Naive thymus-derived CD8-positive, alpha-beta T cell (primary cell): ENCODE data around the gene SKI. TPM values are rescaled to one million over a fixed set of nuclear protein-coding genes. Genes with fewer than 3 reads are reported as not detected.

Source experiments
- ATAC-seq, 2 donors: fragments of 150-1000 bp; cut with Tn5 transposase in 1 of 2; sonication (Bioruptor Pico), chemical (Tn5 transposase) in 1 of 2; 1 replicate in 1 of 2; 2 replicates in 1 of 2; pipeline ENCODE4 v1.10.0; 2021; ENCODE audit warnings: mild to moderate bottlenecking in 2 of 2, moderate library complexity in 2 of 2
- POLR2A ChIA-PET: fragments of 350-600 bp; sonication (Branson Sonifier 250); formaldehyde crosslinking; loops from one replicate; lab custom pipeline; 2021; ENCODE audit warnings: antibody characterized with exemption; lab: Charles Lee
- DNase-seq, 10 donors: peaks; one replicate each; pipeline versions ENCODE4 v3.0.0 to v3.0.0-alpha.2; 2020 to 2022
- H3K27ac Mint-ChIP-seq, 10 donors: one replicate each; pipeline ENCODE4 v1.8.0; 2020 to 2022; ENCODE audit warnings: mild to moderate bottlenecking in 10 of 10, mixed read lengths in 10 of 10, moderate library complexity in 4 of 10, inconsistent platforms in 1 of 10
- H3K27me3 Mint-ChIP-seq, 5 donors: one replicate each; pipeline ENCODE4 v1.8.0; 2021 to 2022; ENCODE audit warnings: mixed read lengths in 5 of 5
- H3K36me3 Mint-ChIP-seq, 3 donors: one replicate each; pipeline ENCODE4 v1.8.0; 2020 to 2022; ENCODE audit warnings: mixed read lengths in 3 of 3, mild to moderate bottlenecking in 2 of 3, inconsistent platforms in 1 of 3
- H3K4me1 Mint-ChIP-seq, 4 donors: one replicate each; pipeline ENCODE4 v1.8.0; 2021 to 2022; ENCODE audit warnings: mixed read lengths in 4 of 4
- H3K4me3 Mint-ChIP-seq, 10 donors: one replicate each; pipeline ENCODE4 v1.8.0; 2020 to 2022; ENCODE audit warnings: mild to moderate bottlenecking in 10 of 10, mixed read lengths in 10 of 10, moderate library complexity in 6 of 10, inconsistent platforms in 1 of 10
- H3K9me3 Mint-ChIP-seq, 9 donors: one replicate each; pipeline ENCODE4 v1.8.0; 2020 to 2022; ENCODE audit warnings: mixed read lengths in 9 of 9, mild to moderate bottlenecking in 3 of 9, inconsistent platforms in 1 of 9, moderate library complexity in 1 of 9
- polyA plus RNA-seq, 3 donors: library from polyadenylated mRNA; unstranded; fragments of 300-500 nt; fragmentation: Illumina TruSeq; gene quantifications; one replicate each; pipeline ENCODE4 v1.2.3, GENCODE V29; 2021
- total RNA-seq, 8 experiments: library from RNA in 2 of 8; stranded (reverse) in 2 of 8; gene quantifications; one replicate each; pipeline ENCODE4 v1.2.3 and lab custom pipeline; 2021 to 2026

SKI gene
- total and polyA plus RNA-seq, 5 experiments from 2014 or later = 0.30 to 105 (median 0.80) TPM

GRCh38 chr1:2233997-2234761 lies 6.1 kb downstream of the SKI start:
- DNase-seq (peak; percentile 49 to 89 (median 73)), ATAC-seq (peak; percentile 60 to 61)
- peak overlapping the region; percentile 97 to 99 (median 98) for H3K27ac Mint-ChIP-seq
- H3K36me3 Mint-ChIP-seq = peaks cover 0 to 8% (median 0%) of the 10 kb centered on the region in 3 donors
- POLR2A ChIA-PET = interaction anchor here (0.8 to 20.9 kb wide), 15 partner anchors 17 to 311 kb away, joined by 3 to 388 read pairs (median 5); partner anchors contain the start of genes FAAP20, PANK4 and RER1
- no peaks in the 10 kb centered on the region for H3K27me3 Mint-ChIP-seq
- H3K4me3 Mint-ChIP-seq = peak overlapping the region; percentile 87 to 100 (median 93)
- no peaks in the 10 kb centered on the region for H3K9me3 Mint-ChIP-seq
- H3K4me1 Mint-ChIP-seq = peaks cover 36 to 83% (median 79%) of the 10 kb centered on the region in 4 donors

- peak; percentile 5 to 11 for ATAC-seq
- H3K27ac Mint-ChIP-seq = peak overlapping the region; percentile 97 to 99 (median 98)
- no peaks in the 10 kb centered on the region for H3K9me3 Mint-ChIP-seq
- H3K27me3 Mint-ChIP-seq = no peaks in the 10 kb centered on the region
- peak in 1 of 10 donors; percentile 17 for DNase-seq
- H3K4me3 Mint-ChIP-seq = peak overlapping the region; percentile 87 to 100 (median 93)
- POLR2A ChIA-PET = interaction anchor here (0.9 to 20.9 kb wide), 14 partner anchors 17 to 311 kb away, joined by 3 to 388 read pairs (median 6); partner anchors contain the start of genes FAAP20, PANK4 and RER1
- peaks cover 37 to 87% (median 83%) of the 10 kb centered on the region in 4 donors for H3K4me1 Mint-ChIP-seq
- H3K36me3 Mint-ChIP-seq = peaks cover 0 to 8% (median 0%) of the 10 kb centered on the region in 3 donors
Observed at GRCh38 chr1:2234762-2235113, 6.6 kb downstream of the SKI start.

GRCh38 chr1:2235300-2235998 lies 7.3 kb downstream of the SKI start:
- H3K36me3 Mint-ChIP-seq = peaks cover 0 to 12% (median under 1%) of the 10 kb centered on the region in 3 donors
- H3K9me3 Mint-ChIP-seq = no peaks in the 10 kb centered on the region
- H3K27ac Mint-ChIP-seq = peak overlapping the region; percentile 92 to 99 (median 98)
- ATAC-seq (no peak), DNase-seq (peak in 1 of 10 donors; percentile 5)
- peaks cover 45 to 94% (median 89%) of the 10 kb centered on the region in 4 donors for H3K4me1 Mint-ChIP-seq
- peak overlapping the region; percentile 44 to 100 (median 88) for H3K4me3 Mint-ChIP-seq
- peaks cover 0 to 1% (median 0%) of the 10 kb centered on the region in 5 donors for H3K27me3 Mint-ChIP-seq
- POLR2A ChIA-PET = interaction anchor here (0.9 to 20.9 kb wide), 10 partner anchors 16 to 291 kb away, joined by 3 to 388 read pairs (median 12); partner anchors contain the start of genes FAAP20 and PANK4

- Mint-ChIP-seq H3K27ac (peak overlapping the region; percentile 90 to 99 (median 98)), H3K4me3 (peak overlapping the region; percentile 69 to 98 (median 80)), H3K4me1 (peaks cover 37 to 94% (median 88%) of the 10 kb centered on the region in 4 donors), H3K27me3 (peaks cover 0 to 1% (median 0%) of the 10 kb centered on the region in 5 donors), H3K9me3 (no peaks in the 10 kb centered on the region), H3K36me3 (peaks cover 0 to 18% (median 12%) of the 10 kb centered on the region in 3 donors)
- POLR2A ChIA-PET = interaction anchor here (0.6 to 20.9 kb wide), 9 partner anchors 8 to 79 kb away, joined by 3 to 388 read pairs (median 5); no protein-coding TSS in a partner anchor
- peak in 9 of 10 donors; percentile 37 to 85 (median 63) for DNase-seq
- ATAC-seq = peak; percentile 33 to 34
Observed at GRCh38 chr1:2236695-2237677, 8.9 kb downstream of the SKI start.

- H3K27ac Mint-ChIP-seq = peak overlapping the region; percentile 90 to 99 (median 98)
- DNase-seq = peak in 2 of 10 donors; percentile 8 to 54
- peaks cover 0 to 20% (median 16%) of the 10 kb centered on the region in 3 donors for H3K36me3 Mint-ChIP-seq
- no peak for ATAC-seq
- H3K27me3 Mint-ChIP-seq = peaks cover 0 to 1% (median 0%) of the 10 kb centered on the region in 5 donors
- peaks cover 35 to 95% (median 88%) of the 10 kb centered on the region in 4 donors for H3K4me1 Mint-ChIP-seq
- no peaks in the 10 kb centered on the region for H3K9me3 Mint-ChIP-seq
- peak overlapping the region; percentile 69 to 98 (median 80) for H3K4me3 Mint-ChIP-seq
- POLR2A ChIA-PET = interaction anchor here (1.5 to 20.9 kb wide), 4 partner anchors 9 to 63 kb away, joined by 5 to 388 read pairs (median 7); no protein-coding TSS in a partner anchor
Observed at GRCh38 chr1:2237773-2238172, 9.7 kb downstream of the SKI start.

- ATAC-seq = no peak
- Mint-ChIP-seq H3K4me1 (peaks cover 38 to 96% (median 88%) of the 10 kb centered on the region in 4 donors), H3K9me3 (no peaks in the 10 kb centered on the region), H3K36me3 (peaks cover 0 to 23% (median 17%) of the 10 kb centered on the region in 3 donors), H3K27me3 (peaks cover 0 to 1% (median 0%) of the 10 kb centered on the region in 5 donors), H3K27ac (peak overlapping the region in 6 of 10 donors; percentile 14 to 90 (median 87)), H3K4me3 (peak overlapping the region in 7 of 10 donors; percentile 46 to 98 (median 62))
- POLR2A ChIA-PET = interaction anchor here (0.6 to 20.9 kb wide), 6 partner anchors 9 to 63 kb away, joined by 4 to 388 read pairs (median 6); no protein-coding TSS in a partner anchor
- peak in 2 of 10 donors; percentile 6 to 15 for DNase-seq
Observed at GRCh38 chr1:2238361-2239012, 10.4 kb downstream of the SKI start.

GRCh38 chr1:2239013-2239370 lies 10.9 kb downstream of the SKI start:
- Mint-ChIP-seq H3K4me3 (peak overlapping the region; percentile 20 to 87 (median 53)), H3K36me3 (peaks cover 0 to 28% (median 17%) of the 10 kb centered on the region in 3 donors), H3K27ac (peak overlapping the region in 9 of 10 donors; percentile 55 to 90 (median 85)), H3K4me1 (peaks cover 42 to 96% (median 88%) of the 10 kb centered on the region in 4 donors), H3K9me3 (no peaks in the 10 kb centered on the region), H3K27me3 (peaks cover 0 to 1% (median 0%) of the 10 kb centered on the region in 5 donors)
- ATAC-seq (no peak), DNase-seq (no peak)
- POLR2A ChIA-PET = interaction anchor here (0.6 to 20.9 kb wide), 5 partner anchors 7 to 28 kb away, joined by 4 to 388 read pairs (median 7); no protein-coding TSS in a partner anchor

- peaks cover 0 to 29% (median 19%) of the 10 kb centered on the region in 3 donors for H3K36me3 Mint-ChIP-seq
- H3K9me3 Mint-ChIP-seq = no peaks in the 10 kb centered on the region
- no peak for DNase-seq
- POLR2A ChIA-PET = interaction anchor here (1.2 to 20.9 kb wide), 3 partner anchors 8 to 27 kb away, joined by 4 to 388 read pairs (median 20); no protein-coding TSS in a partner anchor
- H3K4me3 Mint-ChIP-seq = peak overlapping the region; percentile 24 to 87 (median 74)
- H3K27ac Mint-ChIP-seq = peak overlapping the region; percentile 71 to 95 (median 89)
- no peak for ATAC-seq
- peaks cover 39 to 95% (median 84%) of the 10 kb centered on the region in 4 donors for H3K4me1 Mint-ChIP-seq
- H3K27me3 Mint-ChIP-seq = peaks cover 0 to 1% (median 0%) of the 10 kb centered on the region in 5 donors
Observed at GRCh38 chr1:2239384-2239985, 11.4 kb downstream of the SKI start.

- H3K4me3 Mint-ChIP-seq = peak overlapping the region; percentile 62 to 87 (median 74)
- DNase-seq (peak in 4 of 10 donors; percentile 15 to 52 (median 38)), ATAC-seq (peak; percentile 35 to 44)
- POLR2A ChIA-PET = interaction anchor here (1.1 to 20.9 kb wide), 4 partner anchors 9 to 59 kb away, joined by 3 to 388 read pairs (median 12); no protein-coding TSS in a partner anchor
- H3K9me3 Mint-ChIP-seq = no peaks in the 10 kb centered on the region
- peaks cover 41 to 96% (median 80%) of the 10 kb centered on the region in 4 donors for H3K4me1 Mint-ChIP-seq
- peak overlapping the region; percentile 82 to 95 (median 90) for H3K27ac Mint-ChIP-seq
- H3K36me3 Mint-ChIP-seq = peaks cover 0 to 30% (median 22%) of the 10 kb centered on the region in 3 donors
- H3K27me3 Mint-ChIP-seq = peaks cover 0 to 1% (median 0%) of the 10 kb centered on the region in 5 donors
Observed at GRCh38 chr1:2240270-2241156, 12.4 kb downstream of the SKI start.
